Measurements from ENCODE around the gene ERN1.
A peak's percentile ranks its signal among the peaks of the same experiment; 100 is the strongest.

ERN1 gene

DNA sequence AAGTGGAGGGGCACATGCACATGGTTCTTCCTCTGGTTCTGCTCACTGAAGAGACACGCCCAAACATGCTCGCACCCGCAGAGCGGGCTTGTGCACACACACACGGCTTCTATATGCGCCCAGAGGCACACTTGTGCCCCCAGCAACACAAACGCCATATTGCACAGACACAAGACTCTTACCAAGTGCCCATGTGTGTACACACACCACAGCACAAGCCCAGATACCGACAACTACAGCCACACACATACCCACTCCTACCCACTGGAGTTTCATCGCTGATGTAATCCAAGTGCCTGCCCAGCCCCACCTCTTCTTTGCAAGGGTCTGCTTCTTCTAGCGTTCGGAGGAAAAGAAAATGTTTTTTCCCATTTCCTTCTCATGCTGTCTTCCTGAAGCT is 138.3 kb downstream of the ERN1 start:
- FAIRE-seq (no peak), DNase-seq (ENCODE audit: low spot score) (no peak)

DNA sequence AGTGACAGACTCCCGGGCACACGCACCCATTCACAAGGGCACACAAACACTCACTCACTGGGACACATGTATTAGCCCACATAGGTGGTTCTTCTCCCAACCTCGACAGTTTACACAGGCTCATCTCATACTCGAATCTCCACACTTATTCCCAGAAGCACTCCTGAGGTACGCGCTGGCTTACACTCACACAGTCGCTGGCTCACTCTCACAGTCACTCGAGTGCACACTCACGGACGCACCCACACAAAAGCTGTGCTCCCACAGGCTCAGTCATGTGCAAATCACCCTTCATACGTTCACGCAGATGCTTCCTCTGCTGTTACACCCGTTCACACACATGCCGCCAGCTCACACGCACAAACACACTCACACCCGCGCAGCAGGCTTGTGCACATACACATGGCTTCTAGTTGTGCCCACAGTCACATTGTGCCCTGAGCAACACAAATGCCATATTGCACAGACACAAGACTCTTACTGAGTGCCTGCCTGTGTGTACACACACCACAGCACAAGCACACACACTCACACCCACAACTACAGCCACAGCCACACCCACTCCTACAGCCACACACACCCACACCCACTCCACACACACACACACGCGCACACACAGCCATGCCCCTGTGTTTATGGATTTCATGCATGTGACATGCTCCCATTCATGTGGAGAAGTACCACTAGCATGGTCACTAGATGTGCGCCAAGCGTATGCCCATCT is 140.2 kb downstream of the ERN1 start:
- peak; percentile 98 for FAIRE-seq

More for the DNA sequence above, 140.2 kb downstream of the ERN1 start:
- no peak for DNase-seq (ENCODE audit: low spot score)

All from urothelium cell line (cell line).